KOPT-K1 (cell line): ENCODE data around the gene CTNNA1.

Source experiments
- H3K27ac ChIP-seq: fragments of 200-600 bp; sonication (generic); 2 replicates; pipeline ENCODE4 v1.5.1; 2016; ENCODE audit warnings: antibody characterized with exemption, mild to moderate bottlenecking, low read depth, low read length; ENCODE audit not compliant: poor library complexity, severe bottlenecking
- H3K36me3 ChIP-seq: fragments of 200-600 bp; sonication (generic); 2 replicates; pipeline ENCODE4 v1.5.1; 2017; ENCODE audit warnings: antibody characterized with exemption, mild to moderate bottlenecking, low read length, moderate library complexity; ENCODE audit not compliant: insufficient read depth
- H3K9me3 ChIP-seq: fragments of 200-600 bp; sonication (generic); 2 replicates; pipeline ENCODE4 v1.5.1; 2017; ENCODE audit warnings: antibody characterized with exemption, low read length, mild to moderate bottlenecking; ENCODE audit not compliant: insufficient read depth, poor library complexity, severe bottlenecking

The CTNNA1 gene

GRCh38 chr5:138974227-138975063 lies 221.2 kb downstream of the CTNNA1 start:
- Histone ChIP-seq H3K36me3 (no peaks in the 10 kb centered on the region), H3K9me3 (no peaks in the 10 kb centered on the region), H3K27ac (no peak overlapping the region)

- Histone ChIP-seq H3K9me3 (no peaks in the 10 kb centered on the region), H3K27ac (no peak overlapping the region), H3K36me3 (no peaks in the 10 kb centered on the region)
Measured at GRCh38 chr5:138975098-138975847, 222.0 kb downstream of the CTNNA1 start.

DNA sequence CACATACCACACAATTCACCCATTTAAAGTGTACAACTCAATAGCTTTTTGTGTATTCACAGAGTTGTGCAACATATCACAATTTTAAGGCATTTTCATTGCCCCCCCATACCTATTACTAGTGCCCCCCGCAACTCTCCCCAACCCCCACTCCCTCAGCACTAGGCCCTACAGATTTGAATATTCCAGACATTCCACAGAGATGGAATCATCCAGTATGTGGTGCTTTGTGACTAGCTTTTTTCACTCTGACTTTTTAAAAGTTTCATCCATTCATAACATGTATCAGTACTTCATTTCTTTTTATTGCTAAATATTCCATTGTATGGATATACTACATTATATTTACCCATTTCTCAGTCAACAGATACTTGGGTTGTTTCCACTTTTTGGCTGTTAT lies 224.9 kb downstream of the CTNNA1 start:
- no peaks in the 10 kb centered on the region for H3K9me3 ChIP-seq
- H3K27ac ChIP-seq = no peak overlapping the region
- H3K36me3 ChIP-seq = no peaks in the 10 kb centered on the region

GRCh38 chr5:138978581-138978980 lies 225.4 kb downstream of the CTNNA1 start:
- Histone ChIP-seq H3K27ac (no peak overlapping the region), H3K36me3 (no peaks in the 10 kb centered on the region), H3K9me3 (no peaks in the 10 kb centered on the region)

DNA sequence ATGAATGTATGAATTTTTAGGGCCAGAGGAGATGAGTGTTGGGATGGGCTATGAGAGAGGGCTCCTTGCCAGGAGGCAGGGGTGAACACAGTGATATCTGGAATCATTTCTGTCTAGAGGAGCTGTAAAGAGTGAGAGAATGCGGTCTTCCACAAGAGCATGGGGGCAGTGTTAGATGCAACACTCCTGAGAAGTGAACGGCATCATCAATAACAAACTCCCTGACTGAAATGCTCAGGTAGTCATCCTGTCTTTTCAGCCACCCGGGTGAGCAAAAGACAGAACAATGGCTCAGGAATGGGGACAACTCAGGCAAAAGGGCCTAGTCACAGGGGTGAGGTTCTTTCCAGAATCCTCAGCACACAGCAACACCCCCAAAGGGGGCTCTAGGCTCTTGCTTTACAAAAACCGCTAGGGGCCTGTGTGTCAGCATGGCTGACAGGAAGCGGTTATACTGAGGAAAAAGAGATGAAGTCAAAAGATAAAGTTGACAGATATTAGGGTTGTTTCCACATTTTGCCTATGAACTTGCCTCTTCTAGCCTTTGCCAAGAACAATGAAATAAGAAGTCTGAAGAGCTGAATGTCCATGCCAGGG lies 226.6 kb downstream of the CTNNA1 start:
- Histone ChIP-seq H3K27ac (peak overlapping the region; percentile 69), H3K9me3 (no peaks in the 10 kb centered on the region), H3K36me3 (no peaks in the 10 kb centered on the region)

- no peaks in the 10 kb centered on the region for H3K9me3 ChIP-seq
- peak overlapping the region; percentile 69 for H3K27ac ChIP-seq
Measured at GRCh38 chr5:138980441-138980840, 227.2 kb downstream of the CTNNA1 start.

GRCh38 chr5:138981131-138981530 lies 227.9 kb downstream of the CTNNA1 start:
- no peaks in the 10 kb centered on the region for H3K36me3 ChIP-seq
- H3K27ac ChIP-seq = peak overlapping the region; percentile 17
- H3K9me3 ChIP-seq = no peaks in the 10 kb centered on the region

More at GRCh38 chr5:138980441-138980840, 227.2 kb downstream of the CTNNA1 start:
- H3K36me3 ChIP-seq = no peaks in the 10 kb centered on the region

DNA sequence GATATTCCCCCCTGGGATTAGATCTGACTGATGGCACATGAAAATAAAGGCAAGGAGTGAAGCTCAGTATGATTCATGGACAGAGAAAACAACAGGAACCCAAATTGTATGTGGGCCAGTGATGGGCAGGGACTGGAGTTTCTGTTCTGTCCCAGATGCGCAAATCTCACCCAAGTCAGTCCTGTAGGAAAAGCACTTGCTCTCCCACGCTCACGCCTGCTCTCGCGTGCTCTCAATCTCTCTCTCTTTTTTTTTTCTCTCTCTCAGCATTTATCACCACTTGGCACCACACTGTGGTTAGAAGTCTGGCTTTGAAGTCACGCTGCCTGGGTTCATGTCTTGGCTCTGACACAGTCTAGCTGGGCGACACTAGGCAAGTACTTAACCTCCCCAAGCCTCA lies 228.4 kb downstream of the CTNNA1 start:
- Histone ChIP-seq H3K27ac (peak overlapping the region; percentile 17), H3K9me3 (no peaks in the 10 kb centered on the region), H3K36me3 (no peaks in the 10 kb centered on the region)

DNA sequence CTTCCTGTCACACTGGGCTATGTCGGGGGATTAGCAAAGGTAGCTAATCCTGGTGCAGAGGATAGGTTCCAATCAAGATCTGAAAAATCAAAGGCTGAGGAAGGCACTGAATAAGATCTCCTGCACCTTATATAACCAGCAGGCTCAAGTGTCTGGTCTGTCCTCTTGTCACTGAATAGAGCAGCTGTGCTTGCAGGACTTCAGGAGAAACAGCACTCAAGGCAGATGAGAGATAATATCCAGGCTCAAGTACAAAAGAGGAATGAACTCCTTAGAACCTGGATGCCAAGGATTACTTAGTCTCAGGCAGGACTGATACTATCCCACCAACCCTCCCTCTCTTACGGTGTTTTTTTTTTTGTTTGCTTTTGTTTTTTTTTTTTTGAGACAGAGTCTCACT lies 230.8 kb downstream of the CTNNA1 start:
- no peak overlapping the region for H3K27ac ChIP-seq
- no peaks in the 10 kb centered on the region for H3K9me3 ChIP-seq
- H3K36me3 ChIP-seq = no peaks in the 10 kb centered on the region
